ENCODE measurements around the gene SLC7A7. TPM values are rescaled to one million over a fixed set of nuclear protein-coding genes. Genes with fewer than 3 reads are reported as not detected.
A peak's percentile ranks its signal among the peaks of the same experiment; 100 is the strongest.

SLC7A7 gene
- total RNA-seq, 1 experiment from 2014 or later = 2.3 TPM

- TF ChIP-seq EZH2 (IDR thresholded peaks at IDR 0.05; ENCODE audit: borderline replicate concordance, low read depth, low read length, poor library complexity, severe bottlenecking) = no peak
- TF ChIP-seq CTCF (conservative IDR thresholded peaks at IDR 0.05; ENCODE audit: low read depth, low read length) = no peak
- Histone ChIP-seq H3K4me3 (ENCODE audit: low read depth, low read length, poor library complexity, severe bottlenecking) (no peak overlapping the region), H3K4me1 (ENCODE audit: insufficient read depth, low read length, poor library complexity, severe bottlenecking) (no peaks in the 10 kb centered on the region), H3K36me3 (ENCODE audit: insufficient read depth, low read length, poor library complexity, severe bottlenecking) (no peaks in the 10 kb centered on the region), H3K27ac (ENCODE audit: low read depth, low read length, poor library complexity, severe bottlenecking) (no peak overlapping the region), H3K9me3 (ENCODE audit: low read depth, low read length, poor library complexity, severe bottlenecking) (no peaks in the 10 kb centered on the region), H3K27me3 (replicated peaks; ENCODE audit: insufficient read depth, low read depth, low read length, poor library complexity) (no peaks in the 10 kb centered on the region)
- no peak for DNase-seq (ENCODE audit: low spot score)
- CTCF ChIA-PET = interaction anchor here (0.5 kb wide), 1 partner anchor 27 kb away, joined by 4 read pairs; no protein-coding TSS in a partner anchor
- intact Hi-C loops (cut with micrococcal nuclease; ENCODE audit: unreplicated experiment) = no loop called here
- POLR2A ChIA-PET (ENCODE audit: low non-redundant PET) = no interaction called here
- no TSS peak for BruUV-seq (replicated peaks)
These were observed 23.9 kb downstream of the SLC7A7 start for GRCh38 chr14:22791301-22791700.

GRCh38 chr14:22786685-22787084 lies 28.6 kb downstream of the SLC7A7 start:
- Histone ChIP-seq H3K36me3 (ENCODE audit: insufficient read depth, low read length, poor library complexity, severe bottlenecking) (no peaks in the 10 kb centered on the region), H3K4me1 (ENCODE audit: insufficient read depth, low read length, poor library complexity, severe bottlenecking) (no peaks in the 10 kb centered on the region), H3K27ac (ENCODE audit: low read depth, low read length, poor library complexity, severe bottlenecking) (no peak overlapping the region), H3K9me3 (ENCODE audit: low read depth, low read length, poor library complexity, severe bottlenecking) (no peaks in the 10 kb centered on the region), H3K27me3 (replicated peaks; ENCODE audit: insufficient read depth, low read depth, low read length, poor library complexity) (no peaks in the 10 kb centered on the region), H3K4me3 (ENCODE audit: low read depth, low read length, poor library complexity, severe bottlenecking) (no peak overlapping the region)
- ChIA-PET CTCF (no interaction called here), POLR2A (ENCODE audit: low non-redundant PET) (no interaction called here)
- intact Hi-C loops (cut with micrococcal nuclease; ENCODE audit: unreplicated experiment) = no loop called here
- BruUV-seq (replicated peaks) = no TSS peak
- TF ChIP-seq CTCF (conservative IDR thresholded peaks at IDR 0.05; ENCODE audit: low read depth, low read length) (no peak), EZH2 (IDR thresholded peaks at IDR 0.05; ENCODE audit: borderline replicate concordance, low read depth, low read length, poor library complexity, severe bottlenecking) (no peak)
- DNase-seq (ENCODE audit: low spot score) = no peak

DNA sequence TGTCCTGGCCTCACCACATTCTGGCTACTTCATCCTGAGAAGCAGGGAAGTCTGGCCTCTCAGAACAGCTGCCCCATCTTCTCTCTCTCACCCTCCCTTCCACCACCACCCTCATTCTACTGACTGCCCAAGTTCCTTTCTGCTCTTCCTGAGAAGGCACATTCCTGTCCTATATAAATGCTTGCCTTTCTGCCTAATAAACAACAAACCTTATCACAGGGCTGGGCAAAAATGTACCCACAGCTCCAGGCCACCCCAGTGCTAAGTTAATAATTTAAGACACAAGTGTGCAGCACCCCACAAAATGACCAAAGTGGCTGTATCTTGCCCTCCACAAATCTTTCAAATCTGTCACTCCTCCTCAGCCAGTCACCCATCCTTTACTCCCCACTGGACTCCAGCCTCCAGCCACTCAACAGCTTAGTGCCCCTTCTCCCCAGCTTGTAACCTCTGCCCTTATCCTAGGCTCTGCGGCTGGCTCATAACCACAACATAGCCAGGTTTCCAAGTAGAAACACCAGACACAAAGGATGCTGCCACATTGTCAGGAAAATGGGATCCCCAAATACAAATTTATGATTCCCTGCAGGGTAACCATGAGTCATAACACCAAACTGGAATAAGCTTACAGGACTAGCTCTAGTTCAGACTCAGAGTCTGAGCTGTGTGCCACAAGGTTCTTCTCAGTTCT lies 33.8 kb downstream of the SLC7A7 start:
- intact Hi-C loops (cut with micrococcal nuclease; ENCODE audit: unreplicated experiment) = no loop called here
- no peaks in the 10 kb centered on the region for H3K36me3 ChIP-seq (ENCODE audit: insufficient read depth, low read length, poor library complexity, severe bottlenecking)
- H3K9me3 ChIP-seq (ENCODE audit: low read depth, low read length, poor library complexity, severe bottlenecking) = no peaks in the 10 kb centered on the region
- no peak overlapping the region for H3K4me3 ChIP-seq (ENCODE audit: low read depth, low read length, poor library complexity, severe bottlenecking)
- peak overlapping the region; percentile 68 for H3K27ac ChIP-seq (ENCODE audit: low read depth, low read length, poor library complexity, severe bottlenecking)
- no TSS peak for BruUV-seq (replicated peaks)
- peak; percentile 32 for DNase-seq (ENCODE audit: low spot score)
- ChIA-PET CTCF (no interaction called here), POLR2A (ENCODE audit: low non-redundant PET) (interaction anchor here (0.5 kb wide), 1 partner anchor 28 kb away, joined by 14 read pairs; no protein-coding TSS in a partner anchor)
- TF ChIP-seq EZH2 (IDR thresholded peaks at IDR 0.05; ENCODE audit: borderline replicate concordance, low read depth, low read length, poor library complexity, severe bottlenecking) = no peak
- TF ChIP-seq CTCF (conservative IDR thresholded peaks at IDR 0.05; ENCODE audit: low read depth, low read length) = no peak
- H3K4me1 ChIP-seq (ENCODE audit: insufficient read depth, low read length, poor library complexity, severe bottlenecking) = peaks cover 4% of the 10 kb centered on the region
- H3K27me3 ChIP-seq (replicated peaks; ENCODE audit: insufficient read depth, low read depth, low read length, poor library complexity) = no peaks in the 10 kb centered on the region
